HG03442 (cell line): Measurements from ENCODE around the gene HSPA6.
A peak's percentile ranks its signal among the peaks of the same experiment; 100 is the strongest.
"Not testable (repeated sequence)": the region's sequence is repeated elsewhere in the genome, so short reads cannot be mapped to it uniquely, and the experiment has no call there.

Experiments used
- ATAC-seq: cut with Tn5 transposase; IDR thresholded peaks from one replicate; pipeline ENCODE4 v1.9.1; 2021; ENCODE audit warnings: mild to moderate bottlenecking, moderate library complexity; ENCODE audit not compliant: unreplicated experiment

Gene HSPA6

GRCh38 chr1:161531986-161532643 lies 7.8 kb downstream of the HSPA6 start:
- no peak for ATAC-seq

GRCh38 chr1:161532644-161533567 lies 8.6 kb downstream of the HSPA6 start:
- not testable (repeated sequence) for ATAC-seq

GRCh38 chr1:161537068-161537669 lies 12.8 kb downstream of the HSPA6 start:
- ATAC-seq = not testable (repeated sequence)

- ATAC-seq = not testable (repeated sequence)
These were observed 14.7 kb downstream of the HSPA6 start for GRCh38 chr1:161538925-161539479.

- peak; percentile 50 for ATAC-seq
These were observed 15.6 kb downstream of the HSPA6 start for GRCh38 chr1:161539731-161540569.

GRCh38 chr1:161540570-161540960 lies 16.2 kb downstream of the HSPA6 start:
- not testable (repeated sequence) for ATAC-seq

- peak; percentile 60 for ATAC-seq
These were observed 17.8 kb downstream of the HSPA6 start for GRCh38 chr1:161542091-161542559.

GRCh38 chr1:161543125-161543524 lies 18.8 kb downstream of the HSPA6 start:
- not testable (repeated sequence) for ATAC-seq

- not testable (repeated sequence) for ATAC-seq
These were observed 20.8 kb downstream of the HSPA6 start for GRCh38 chr1:161545005-161545731.

- ATAC-seq = not testable (repeated sequence)
These were observed 23.8 kb downstream of the HSPA6 start for GRCh38 chr1:161547995-161548741.

GRCh38 chr1:161548749-161549406 lies 24.5 kb downstream of the HSPA6 start:
- ATAC-seq = not testable (repeated sequence)

- no peak for ATAC-seq
These were observed 25.3 kb downstream of the HSPA6 start, which contains the start of gene FCGR3A for GRCh38 chr1:161549652-161550051. Gene FCGR3A, minus strand, starts transcription at chr1:161549818. Its CDS starts 82 bp downstream, at chr1:161549736.

- not testable (repeated sequence) for ATAC-seq
These were observed 26.6 kb downstream of the HSPA6 start for GRCh38 chr1:161550942-161551341.

GRCh38 chr1:161553631-161554030 lies 29.3 kb downstream of the HSPA6 start:
- ATAC-seq = not testable (repeated sequence)

- ATAC-seq = not testable (repeated sequence)
These were observed 30.0 kb downstream of the HSPA6 start for GRCh38 chr1:161554340-161554739.

GRCh38 chr1:161554815-161555417 lies 30.6 kb downstream of the HSPA6 start:
- ATAC-seq = not testable (repeated sequence)

- ATAC-seq = not testable (repeated sequence)
These were observed 31.8 kb downstream of the HSPA6 start for GRCh38 chr1:161556143-161556542.

- ATAC-seq = not testable (repeated sequence)
These were observed 32.6 kb downstream of the HSPA6 start for GRCh38 chr1:161556990-161557389.
